Kasumi-1 (cell line): ENCODE measurements around the gene GNG8.

Experiments
- DNase-seq, 2 experiments: peaks; one replicate each; lab custom pipeline; 2025; lab: John Stamatoyannopoulos, UW

Gene GNG8

GRCh38 chr19:46635920-46636761 is at the start of gene GNG8:
Gene GNG8 (minus strand): TSS chr19:46636202. CDS start chr19:46634682, 1,520 bp downstream.
- DNase-seq: no peak

- DNase-seq: no peak
Observed at GRCh38 chr19:46685189-46685588, 49.2 kb upstream of the GNG8 start.

GRCh38 chr19:46678110-46678732 is 42.2 kb upstream of the GNG8 start:
- DNase-seq: no peak

GRCh38 chr19:46674416-46675178 is 38.6 kb upstream of the GNG8 start:
- no peak for DNase-seq

DNA sequence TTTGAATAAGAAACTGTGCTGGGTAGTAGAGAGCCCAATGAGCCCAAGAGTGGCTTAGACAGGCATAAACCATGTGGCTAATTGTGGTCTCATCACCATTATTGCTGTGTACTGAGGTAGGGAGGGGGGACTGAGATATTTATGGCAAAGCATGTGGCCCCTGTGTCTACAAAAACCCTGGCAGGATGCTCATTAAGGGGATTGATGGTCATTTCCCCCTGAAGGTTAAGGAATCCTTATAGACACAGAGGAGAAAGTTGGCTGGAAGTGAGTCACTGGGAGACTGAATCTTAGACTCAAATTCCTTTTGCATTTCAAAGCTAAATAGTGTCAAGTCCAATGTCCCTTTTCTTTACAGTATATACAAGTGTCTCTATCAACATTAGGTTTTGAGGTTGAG is 34.8 kb upstream of the GNG8 start:
- DNase-seq: no peak

DNA sequence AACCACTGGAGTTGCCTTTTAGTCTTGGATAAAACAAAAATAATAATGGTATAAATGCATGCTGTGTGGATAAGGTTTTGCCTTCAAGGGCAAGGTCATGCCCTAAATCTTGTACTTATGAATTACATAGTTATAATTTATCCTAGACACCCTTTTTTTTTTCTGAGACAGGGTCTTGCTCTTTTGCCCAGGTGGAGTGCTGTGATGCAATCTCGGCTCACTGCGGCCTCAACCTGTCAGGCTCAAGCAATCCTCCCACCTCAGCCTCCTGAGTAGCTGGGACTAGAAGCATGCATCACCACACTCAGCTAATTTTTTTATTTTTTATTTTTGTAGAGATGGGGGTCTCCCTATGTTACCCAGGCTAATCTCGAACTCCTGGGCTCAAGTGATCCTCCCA is 32.7 kb upstream of the GNG8 start:
- no peak for DNase-seq

DNA sequence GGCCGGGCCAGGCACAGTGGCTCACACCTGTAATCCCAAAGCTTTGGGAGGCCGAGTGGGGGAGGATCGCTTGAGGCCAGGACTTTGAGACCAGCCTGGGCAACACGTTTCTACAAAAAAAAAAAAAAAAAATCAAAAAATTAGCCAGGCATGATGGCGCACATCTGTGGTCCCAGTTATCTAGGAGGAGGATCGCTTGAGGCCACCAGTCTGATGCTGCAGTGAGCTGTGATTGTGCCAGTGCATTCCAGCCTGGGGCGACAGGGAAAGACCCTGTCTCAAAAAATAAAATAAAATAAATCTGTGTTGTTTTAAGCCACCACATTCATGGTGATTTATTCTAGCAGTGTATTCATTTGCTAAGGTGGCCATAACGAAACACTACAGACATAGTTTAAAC is 29.1 kb upstream of the GNG8 start:
- DNase-seq: no peak

DNA sequence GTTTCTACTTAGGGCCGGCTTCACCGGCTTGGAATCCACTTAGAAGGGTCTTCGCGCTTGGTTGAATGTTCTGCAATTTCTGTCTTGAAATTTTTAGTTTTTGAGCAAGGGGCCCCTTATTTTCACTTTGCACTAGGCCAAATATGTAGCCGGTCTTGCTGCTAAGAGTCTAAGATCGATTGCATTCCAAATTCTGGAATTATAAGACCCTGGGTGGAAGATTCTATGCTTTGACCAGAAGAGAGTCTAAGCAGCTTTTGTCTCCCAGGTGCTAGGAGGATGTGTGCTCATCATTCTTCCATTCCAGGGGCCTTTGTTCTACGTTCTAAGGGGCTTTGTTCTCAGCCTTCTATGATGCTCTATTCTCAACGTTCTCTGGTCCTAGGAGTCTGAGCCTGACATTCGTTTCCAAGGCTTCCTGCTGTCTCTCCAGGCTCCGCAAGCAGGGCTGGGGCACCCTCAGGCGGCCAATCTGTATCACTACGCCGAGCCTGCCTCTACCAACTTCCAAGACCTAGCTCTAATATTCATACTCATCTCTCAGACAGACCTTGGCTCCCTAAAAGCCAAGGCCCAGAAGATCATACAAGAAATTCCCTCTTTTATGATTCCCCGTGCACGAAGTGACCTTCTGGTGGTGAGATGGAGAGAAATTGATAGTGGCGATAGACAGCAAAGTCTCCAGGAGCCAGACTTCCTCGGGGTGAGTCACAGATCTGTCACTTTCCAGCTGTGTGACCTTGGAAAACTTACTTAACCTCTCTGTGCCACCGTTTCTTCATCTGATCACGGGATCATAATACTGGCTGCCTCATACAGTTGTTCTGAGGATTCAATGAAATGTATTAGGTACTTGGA is 26.0 kb upstream of the GNG8 start:
- DNase-seq: peak; percentile 95 to 96

DNA sequence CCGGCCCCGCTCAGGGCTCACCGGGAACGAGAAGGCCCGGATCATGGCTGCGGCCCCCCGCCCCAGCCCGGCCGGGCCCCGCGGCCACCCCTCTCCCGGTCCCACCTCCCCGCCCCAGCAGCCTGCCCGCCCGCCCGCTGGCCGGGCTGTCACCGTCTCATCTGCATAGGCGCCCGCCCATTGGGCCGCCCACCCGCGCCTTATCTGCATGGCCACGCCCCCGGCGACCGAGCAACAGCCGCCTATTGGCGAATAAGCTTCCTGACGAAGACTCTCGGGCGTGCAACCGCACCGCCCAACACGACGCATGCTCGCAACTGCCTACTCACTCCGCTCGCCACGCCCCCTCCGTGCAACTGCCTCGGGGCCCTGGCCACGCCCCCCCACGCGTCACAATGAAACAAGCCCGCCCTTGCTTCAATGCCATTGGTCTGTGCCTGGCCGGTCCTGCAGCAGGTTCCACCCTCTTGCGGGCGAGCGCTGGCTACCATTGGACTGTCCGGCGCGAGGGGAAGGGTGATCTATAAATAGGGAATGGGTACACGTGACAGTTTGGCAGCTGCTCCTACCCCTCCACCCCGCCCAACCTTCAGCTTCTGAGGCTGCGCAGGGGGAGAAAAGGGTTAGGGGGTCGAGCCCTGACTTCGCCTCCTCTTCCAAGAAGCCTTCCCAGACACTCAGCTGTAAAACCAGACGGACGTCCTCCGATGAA is 25.2 kb upstream of the GNG8 start, which contains the start of gene DACT3:
Gene DACT3 (minus strand): TSS at position 163 of the 712 bp plus-strand sequence. CDS start 118 bp downstream, at position 45.
- DNase-seq: peak; percentile 99

- DNase-seq: peak in 1 of 2 experiments; percentile 51
Observed at GRCh38 chr19:46660551-46661019, 24.6 kb upstream of the GNG8 start.

DNA sequence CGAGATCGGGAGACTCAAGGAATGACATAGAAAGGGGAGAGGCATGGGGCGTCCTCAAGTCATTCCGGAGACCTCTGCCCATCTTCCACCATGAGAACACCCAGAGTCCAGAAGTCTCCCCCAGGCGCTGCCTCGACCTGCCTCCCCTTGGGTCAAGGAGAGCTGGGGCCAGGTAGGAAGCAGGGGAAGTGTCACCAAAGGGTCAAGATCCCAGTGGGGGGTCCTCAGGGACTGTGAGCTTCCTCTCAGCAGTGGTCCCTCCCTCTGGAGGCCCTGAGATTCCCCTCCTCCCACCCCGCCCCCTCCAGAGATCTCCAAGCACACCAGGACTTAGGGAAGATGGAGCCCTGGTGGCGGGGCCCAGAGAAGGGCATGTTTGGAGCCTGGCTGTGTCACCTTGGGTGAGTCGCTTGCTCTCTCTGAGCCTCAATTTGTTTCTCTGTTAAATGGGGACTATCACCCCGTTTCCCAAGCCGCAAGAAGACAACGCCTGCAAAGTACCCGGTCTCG is 24.1 kb upstream of the GNG8 start:
- DNase-seq: no peak

GRCh38 chr19:46659151-46660007 is 23.4 kb upstream of the GNG8 start:
- peak; percentile 34 to 49 for DNase-seq

- no peak for DNase-seq
Observed at GRCh38 chr19:46656541-46656940, 20.5 kb upstream of the GNG8 start.

DNA sequence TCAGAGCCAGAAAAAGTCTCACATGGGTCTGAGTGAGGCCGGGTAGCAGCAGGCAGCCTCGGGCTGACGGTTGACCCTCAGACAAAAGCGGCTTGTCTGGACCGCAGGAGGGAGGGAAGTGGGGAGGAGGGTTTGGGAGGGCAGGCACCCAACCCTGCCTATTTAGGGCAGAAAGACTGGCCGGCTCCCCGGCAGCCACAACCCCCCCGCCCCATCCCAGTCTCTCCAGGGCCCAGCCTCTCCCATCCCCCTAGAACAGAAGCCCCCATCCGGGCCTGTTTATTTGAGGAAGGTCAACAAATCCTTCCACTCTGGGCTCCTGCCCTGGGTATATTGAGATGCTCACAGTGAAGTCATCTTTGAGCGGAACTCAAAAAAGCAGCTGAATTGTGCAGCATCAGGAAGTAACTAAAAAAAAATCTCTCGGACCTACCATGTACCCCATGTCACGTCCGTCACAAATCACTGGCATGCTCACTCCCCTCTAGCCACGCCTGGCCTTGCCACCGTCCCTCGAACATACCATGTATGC is 18.7 kb upstream of the GNG8 start:
- DNase-seq: no peak

DNA sequence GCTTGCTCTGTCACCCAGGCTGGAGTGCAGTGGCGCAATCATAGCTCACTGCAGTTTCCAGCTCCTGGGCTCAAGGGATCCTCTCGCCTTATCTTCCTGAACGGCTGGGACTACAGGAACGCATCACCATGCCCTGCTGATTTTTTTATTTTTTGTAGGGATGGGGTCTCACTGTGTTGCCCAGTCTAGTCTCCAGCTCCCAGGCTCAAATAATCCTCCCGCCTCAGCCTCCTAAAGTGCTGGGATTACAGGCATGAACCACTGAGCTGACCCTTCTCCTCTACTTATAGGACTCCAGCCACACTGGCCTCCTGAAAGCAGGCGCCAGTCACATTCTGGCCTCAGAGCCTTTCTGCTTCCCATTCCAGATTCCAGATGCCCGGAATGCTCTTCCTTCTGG is 14.4 kb upstream of the GNG8 start:
- no peak for DNase-seq

GRCh38 chr19:46648961-46649960 is 13.3 kb upstream of the GNG8 start:
- DNase-seq: no peak

- peak in 1 of 2 experiments; percentile 15 for DNase-seq
Observed at GRCh38 chr19:46648060-46648960, 12.3 kb upstream of the GNG8 start.
